ENCODE measurements around the gene PSD2.

PSD2 gene

GRCh38 chr5:139872052-139872766 is 76.6 kb downstream of the PSD2 start:
- Histone ChIP-seq H3K79me2 (ENCODE audit: insufficient read depth, low read depth) (no peaks in the 10 kb centered on the region), H3K4me2 (no peak overlapping the region), H3K9ac (no peak overlapping the region), H3K4me1 (ENCODE audit: low read depth, poor library complexity, severe bottlenecking) (no peaks in the 10 kb centered on the region), H2AFZ (ENCODE audit: low read depth) (no peak overlapping the region), H3K4me3 (IDR thresholded peaks at IDR 0.05; ENCODE audit: insufficient read depth, low read depth, low read length) (no peak overlapping the region), H3K36me3 (ENCODE audit: insufficient read depth) (no peaks in the 10 kb centered on the region), H3K27me3 (ENCODE audit: insufficient read depth, low read depth) (no peaks in the 10 kb centered on the region), H3K27ac (no peak overlapping the region), H4K20me1 (ENCODE audit: insufficient read depth) (no peaks in the 10 kb centered on the region)
- TF ChIP-seq CTCF (conservative IDR thresholded peaks at IDR 0.05; ENCODE audit: low read depth, low read length): no peak

- H3K27me3 ChIP-seq (ENCODE audit: insufficient read depth, low read depth): no peaks in the 10 kb centered on the region
- H2AFZ ChIP-seq (ENCODE audit: low read depth): no peak overlapping the region
Measured at GRCh38 chr5:139872851-139873794, 77.5 kb downstream of the PSD2 start.

GRCh38 chr5:139875957-139876356 is 80.3 kb downstream of the PSD2 start:
- Histone ChIP-seq H4K20me1 (ENCODE audit: insufficient read depth) (no peaks in the 10 kb centered on the region), H3K36me3 (ENCODE audit: insufficient read depth) (no peaks in the 10 kb centered on the region), H3K27me3 (ENCODE audit: insufficient read depth, low read depth) (no peaks in the 10 kb centered on the region), H3K79me2 (ENCODE audit: insufficient read depth, low read depth) (no peaks in the 10 kb centered on the region), H3K4me1 (ENCODE audit: low read depth, poor library complexity, severe bottlenecking) (no peaks in the 10 kb centered on the region), H3K4me2 (no peak overlapping the region), H3K9ac (no peak overlapping the region), H3K4me3 (IDR thresholded peaks at IDR 0.05; ENCODE audit: insufficient read depth, low read depth, low read length) (no peak overlapping the region), H3K27ac (no peak overlapping the region), H2AFZ (ENCODE audit: low read depth) (no peak overlapping the region)
- no peak for TF ChIP-seq CTCF (conservative IDR thresholded peaks at IDR 0.05; ENCODE audit: low read depth, low read length)

More at GRCh38 chr5:139872851-139873794, 77.5 kb downstream of the PSD2 start:
- Histone ChIP-seq H3K36me3 (ENCODE audit: insufficient read depth) (no peaks in the 10 kb centered on the region), H3K27ac (no peak overlapping the region), H3K4me1 (ENCODE audit: low read depth, poor library complexity, severe bottlenecking) (no peaks in the 10 kb centered on the region), H3K79me2 (ENCODE audit: insufficient read depth, low read depth) (no peaks in the 10 kb centered on the region), H3K4me3 (IDR thresholded peaks at IDR 0.05; ENCODE audit: insufficient read depth, low read depth, low read length) (no peak overlapping the region), H3K4me2 (no peak overlapping the region), H3K9ac (no peak overlapping the region), H4K20me1 (ENCODE audit: insufficient read depth) (no peaks in the 10 kb centered on the region)
- no peak for TF ChIP-seq CTCF (conservative IDR thresholded peaks at IDR 0.05; ENCODE audit: low read depth, low read length)

- Histone ChIP-seq H4K20me1 (ENCODE audit: insufficient read depth) (no peaks in the 10 kb centered on the region), H3K4me3 (IDR thresholded peaks at IDR 0.05; ENCODE audit: insufficient read depth, low read depth, low read length) (no peak overlapping the region), H3K27me3 (ENCODE audit: insufficient read depth, low read depth) (no peaks in the 10 kb centered on the region), H3K27ac (no peak overlapping the region), H2AFZ (ENCODE audit: low read depth) (no peak overlapping the region), H3K9ac (no peak overlapping the region), H3K4me2 (no peak overlapping the region), H3K36me3 (ENCODE audit: insufficient read depth) (no peaks in the 10 kb centered on the region), H3K79me2 (ENCODE audit: insufficient read depth, low read depth) (no peaks in the 10 kb centered on the region), H3K4me1 (ENCODE audit: low read depth, poor library complexity, severe bottlenecking) (no peaks in the 10 kb centered on the region)
- TF ChIP-seq CTCF (conservative IDR thresholded peaks at IDR 0.05; ENCODE audit: low read depth, low read length): no peak
Measured at GRCh38 chr5:139877129-139877597, 81.6 kb downstream of the PSD2 start.

All from KMS-11 (cell line).